ENCODE data around the gene WT1.

The WT1 gene

GRCh38 chr11:32421992-32422391 lies 13.3 kb downstream of the WT1 start:
- DNase-seq (ENCODE audit: low read depth): no peak

GRCh38 chr11:32420937-32421901 lies 14.1 kb downstream of the WT1 start:
- no peak for DNase-seq (ENCODE audit: low read depth)

- no peak for DNase-seq (ENCODE audit: low read depth)
Observed at GRCh38 chr11:32420139-32420538, 15.2 kb downstream of the WT1 start.

- DNase-seq (ENCODE audit: low read depth): no peak
Observed at GRCh38 chr11:32418836-32419235, 16.5 kb downstream of the WT1 start.

GRCh38 chr11:32417806-32418205 lies 17.5 kb downstream of the WT1 start:
- DNase-seq (ENCODE audit: low read depth): no peak

- no peak for DNase-seq (ENCODE audit: low read depth)
Observed at GRCh38 chr11:32416301-32416700, 19.0 kb downstream of the WT1 start.

GRCh38 chr11:32414925-32415324 lies 20.4 kb downstream of the WT1 start:
- no peak for DNase-seq (ENCODE audit: low read depth)

- no peak for DNase-seq (ENCODE audit: low read depth)
Observed at GRCh38 chr11:32411942-32412615, 23.3 kb downstream of the WT1 start.

- no peak for DNase-seq (ENCODE audit: low read depth)
Observed at GRCh38 chr11:32405592-32405991, 29.7 kb downstream of the WT1 start.

- no peak for DNase-seq (ENCODE audit: low read depth)
Observed at GRCh38 chr11:32402836-32403235, 32.5 kb downstream of the WT1 start.

- DNase-seq (ENCODE audit: low read depth): no peak
Observed at GRCh38 chr11:32400670-32401369, 34.5 kb downstream of the WT1 start.

- DNase-seq (ENCODE audit: low read depth): no peak
Observed at GRCh38 chr11:32400196-32400595, 35.1 kb downstream of the WT1 start.

- DNase-seq (ENCODE audit: low read depth): no peak
Observed at GRCh38 chr11:32396991-32397390, 38.3 kb downstream of the WT1 start.

GRCh38 chr11:32396331-32396730 lies 39.0 kb downstream of the WT1 start:
- DNase-seq (ENCODE audit: low read depth): no peak

- no peak for DNase-seq (ENCODE audit: low read depth)
Observed at GRCh38 chr11:32395127-32395526, 40.2 kb downstream of the WT1 start.

GRCh38 chr11:32392840-32393239 lies 42.5 kb downstream of the WT1 start:
- no peak for DNase-seq (ENCODE audit: low read depth)

- DNase-seq (ENCODE audit: low read depth): no peak
Observed at GRCh38 chr11:32391956-32392553, 43.3 kb downstream of the WT1 start.

- no peak for DNase-seq (ENCODE audit: low read depth)
Observed at GRCh38 chr11:32391479-32391878, 43.9 kb downstream of the WT1 start.

GRCh38 chr11:32390712-32391111 lies 44.6 kb downstream of the WT1 start:
- DNase-seq (ENCODE audit: low read depth): no peak

GRCh38 chr11:32388871-32389770 lies 46.2 kb downstream of the WT1 start:
- no peak for DNase-seq (ENCODE audit: low read depth)

GRCh38 chr11:32388365-32388764 lies 47.0 kb downstream of the WT1 start:
- DNase-seq (ENCODE audit: low read depth): no peak
